Activated CD4-positive, alpha-beta T cell treated with anti-CD3 and anti-CD28 coated beads for 48 hours (primary cell): ENCODE data around the gene WWOX.

Experiments used
- DNase-seq: peaks from one replicate; pipeline ENCODE4 v3.0.0-alpha.2; 2020

The WWOX gene

DNA sequence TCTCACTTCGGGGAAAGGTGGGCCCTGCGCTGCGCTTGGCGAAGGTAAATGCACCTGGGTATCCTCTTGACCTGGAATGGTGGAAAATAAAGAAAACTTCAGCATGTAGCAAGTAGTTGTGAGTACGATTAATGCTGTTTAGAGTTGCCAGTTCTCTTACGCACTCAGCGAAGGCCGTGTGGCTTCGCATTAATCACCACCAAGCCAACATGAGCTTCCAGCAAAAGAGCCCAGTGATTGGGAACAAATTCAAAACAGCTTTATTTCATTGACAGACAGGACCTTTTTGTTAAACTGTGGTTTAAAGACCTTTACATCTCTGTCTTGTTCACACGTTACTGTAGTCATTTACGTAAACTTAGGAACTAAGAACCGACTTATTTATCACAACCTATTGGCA lies 969.7 kb downstream of the WWOX start:
- DNase-seq: no peak

GRCh38 chr16:79069633-79070032 lies 970.2 kb downstream of the WWOX start:
- DNase-seq: no peak

GRCh38 chr16:79071424-79071823 lies 972.0 kb downstream of the WWOX start:
- no peak for DNase-seq

GRCh38 chr16:79072517-79072916 lies 973.1 kb downstream of the WWOX start:
- no peak for DNase-seq

GRCh38 chr16:79073566-79073965 lies 974.1 kb downstream of the WWOX start:
- no peak for DNase-seq

DNA sequence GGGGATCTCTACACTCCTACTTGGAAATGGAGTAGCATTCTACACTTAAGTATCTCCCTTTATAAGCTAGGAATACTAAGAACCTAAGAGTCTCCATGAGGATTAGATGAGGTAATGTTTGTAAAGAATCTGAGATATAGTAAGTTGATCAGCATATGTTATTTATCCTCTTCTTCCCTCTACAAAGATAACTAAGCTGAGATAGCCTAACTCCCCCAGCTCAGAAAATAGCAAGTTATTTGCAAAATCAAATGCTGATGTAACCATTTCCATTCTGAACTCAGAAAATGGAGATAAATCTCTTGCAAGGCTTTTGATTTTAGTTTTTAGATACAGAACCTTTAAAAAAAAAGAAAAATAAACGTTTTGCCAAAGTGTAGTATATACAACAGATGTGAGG lies 975.1 kb downstream of the WWOX start:
- no peak for DNase-seq

DNA sequence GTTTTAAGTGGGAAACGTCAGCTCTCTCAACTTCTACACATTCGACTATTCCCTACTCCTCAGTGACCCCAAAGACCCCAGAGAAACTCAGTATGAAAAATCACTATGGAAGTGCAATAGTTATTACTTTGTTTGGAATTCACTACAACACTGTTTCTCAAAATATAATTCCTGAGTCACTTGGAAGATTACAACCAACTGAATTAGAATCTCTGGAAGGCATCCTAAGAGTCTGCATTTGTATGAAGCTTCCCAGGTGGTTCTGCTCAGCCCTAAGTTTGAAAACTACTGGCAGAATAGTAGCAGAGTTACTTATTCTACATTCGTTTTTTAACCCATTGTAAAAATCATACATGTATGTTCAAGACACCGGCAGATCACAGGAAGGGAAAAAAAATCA lies 975.5 kb downstream of the WWOX start:
- DNase-seq: no peak

- DNase-seq: peak; percentile 67
Observed at GRCh38 chr16:79076047-79076767, 976.8 kb downstream of the WWOX start.

DNA sequence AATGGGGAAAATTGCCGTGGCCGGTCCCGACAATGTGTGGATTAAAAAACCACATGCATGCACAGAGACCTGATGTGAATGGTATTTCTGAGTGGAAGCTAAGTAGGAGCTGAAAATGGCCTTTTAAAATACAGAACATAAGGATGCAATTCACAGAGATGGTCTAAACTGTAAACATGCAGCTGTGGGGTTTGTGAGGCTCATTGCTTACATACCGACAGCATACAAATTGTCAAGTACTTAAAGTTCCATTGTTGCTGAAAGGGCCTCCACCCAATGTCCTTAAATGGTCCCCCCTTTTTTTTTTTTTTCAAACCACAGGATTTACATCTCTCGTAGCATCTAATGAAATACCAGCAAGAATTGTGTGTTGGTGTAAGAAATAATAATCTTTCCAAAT lies 977.9 kb downstream of the WWOX start:
- no peak for DNase-seq

DNA sequence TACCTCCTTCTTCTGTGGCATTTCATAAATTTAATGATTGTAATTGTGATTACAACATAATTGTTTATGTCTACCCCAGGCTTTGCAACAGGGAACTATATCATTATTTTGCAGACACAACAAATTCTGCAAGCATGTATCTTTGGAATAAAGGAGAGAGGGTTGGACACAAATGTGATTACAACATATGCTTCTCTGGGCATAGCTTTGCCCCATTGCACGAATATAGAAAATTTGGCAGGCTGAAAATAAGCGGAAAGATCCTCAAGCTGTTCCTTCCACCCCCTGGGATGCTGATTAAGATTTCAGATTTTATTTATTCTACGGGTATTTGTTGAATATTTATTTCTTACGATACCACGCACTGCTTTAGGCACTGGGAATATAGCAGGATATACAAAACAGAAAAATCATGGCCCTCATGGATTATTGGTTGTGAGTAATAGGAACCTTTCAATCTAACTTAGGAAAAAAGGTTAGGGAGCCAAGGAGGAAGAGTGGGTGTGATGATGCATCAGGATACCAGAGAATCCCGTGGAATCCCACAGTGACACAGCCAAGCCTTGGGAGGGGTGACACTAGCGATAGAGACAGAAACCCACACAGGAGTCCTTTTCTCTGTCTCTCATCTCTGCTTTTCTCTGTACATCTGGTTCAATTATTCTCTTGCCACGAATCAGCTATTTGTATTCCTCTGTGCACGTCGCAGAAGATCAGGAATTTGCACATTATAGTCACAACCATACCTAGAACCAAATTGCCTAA lies 980.4 kb downstream of the WWOX start:
- DNase-seq: no peak

DNA sequence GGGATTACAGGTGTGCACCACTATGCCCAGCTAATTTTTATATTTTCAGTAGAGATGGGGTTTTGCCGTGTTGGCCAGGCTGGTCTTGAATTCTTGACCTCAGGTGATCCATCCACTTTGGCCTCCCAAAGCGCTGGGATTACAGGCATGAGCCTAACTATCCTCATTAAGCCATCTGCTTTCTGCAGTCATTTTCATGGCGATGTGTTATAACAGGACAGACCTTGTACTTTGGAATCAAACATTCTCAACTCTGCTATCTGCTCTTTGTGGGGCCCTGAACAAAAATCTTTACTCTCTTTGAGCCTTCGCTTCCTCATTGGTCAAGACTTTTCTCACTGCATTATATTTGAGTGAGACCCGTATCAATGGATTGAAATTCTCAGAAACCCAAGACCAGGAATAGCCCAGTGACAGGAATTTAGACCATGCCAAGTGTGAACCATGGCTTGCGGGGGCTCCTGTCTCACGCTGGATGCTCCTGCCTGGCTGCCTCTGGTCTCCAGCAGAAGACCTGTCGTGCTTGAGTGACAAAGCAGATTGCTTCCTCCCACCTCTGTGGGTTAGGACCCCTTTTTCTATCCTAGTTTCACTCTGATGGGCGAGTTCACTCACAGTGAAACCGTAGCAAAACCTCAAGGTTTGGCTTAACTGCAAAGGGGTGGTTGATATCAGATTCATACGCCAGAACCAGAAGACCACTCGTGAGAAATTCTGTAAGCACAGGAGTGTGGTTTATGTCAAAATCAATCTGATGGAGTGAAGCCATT lies 982.0 kb downstream of the WWOX start:
- peak; percentile 46 for DNase-seq

GRCh38 chr16:79082970-79083369 lies 983.5 kb downstream of the WWOX start:
- peak; percentile 35 for DNase-seq

- DNase-seq: no peak
Observed at GRCh38 chr16:79083508-79084299, 984.2 kb downstream of the WWOX start.

DNA sequence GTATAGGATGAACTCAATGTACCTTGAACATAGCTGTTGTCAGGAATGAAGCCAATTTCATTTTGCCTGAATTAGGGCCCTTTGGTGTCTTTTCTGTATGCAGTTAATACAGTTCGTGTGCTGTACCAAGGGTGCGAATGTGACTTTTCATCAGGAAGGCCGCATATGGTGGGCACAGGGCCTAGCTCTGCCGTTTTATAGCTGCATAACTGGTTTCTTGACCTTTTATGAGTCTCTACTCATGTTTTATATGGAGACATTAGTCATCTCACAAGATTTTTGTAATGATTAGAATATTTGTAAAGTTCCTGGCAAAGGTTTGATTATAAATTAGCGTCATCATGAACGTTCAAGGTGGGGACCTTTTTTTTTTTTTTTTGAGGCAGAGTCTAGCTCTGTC lies 989.5 kb downstream of the WWOX start:
- no peak for DNase-seq

GRCh38 chr16:79089735-79090284 lies 990.4 kb downstream of the WWOX start:
- peak; percentile 77 for DNase-seq

DNA sequence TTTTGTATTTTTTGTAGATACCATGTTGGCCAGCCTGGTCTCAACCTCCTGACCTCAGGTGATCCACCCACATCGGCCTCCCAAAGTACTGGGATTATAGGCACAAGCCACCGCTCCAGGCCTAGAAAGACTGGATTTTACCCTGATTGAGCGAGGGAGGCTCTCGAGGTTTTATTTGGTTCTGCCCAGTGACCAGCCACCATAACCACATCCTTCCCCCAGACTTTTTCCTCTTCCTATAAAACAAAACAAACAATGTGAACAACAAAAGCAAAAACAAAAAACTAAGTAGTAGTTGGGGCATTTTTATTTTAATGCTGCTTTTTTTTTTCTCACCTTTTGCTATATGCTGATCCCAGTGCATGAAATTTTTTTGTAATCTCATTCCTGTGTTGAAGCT lies 991.5 kb downstream of the WWOX start:
- DNase-seq: no peak

DNA sequence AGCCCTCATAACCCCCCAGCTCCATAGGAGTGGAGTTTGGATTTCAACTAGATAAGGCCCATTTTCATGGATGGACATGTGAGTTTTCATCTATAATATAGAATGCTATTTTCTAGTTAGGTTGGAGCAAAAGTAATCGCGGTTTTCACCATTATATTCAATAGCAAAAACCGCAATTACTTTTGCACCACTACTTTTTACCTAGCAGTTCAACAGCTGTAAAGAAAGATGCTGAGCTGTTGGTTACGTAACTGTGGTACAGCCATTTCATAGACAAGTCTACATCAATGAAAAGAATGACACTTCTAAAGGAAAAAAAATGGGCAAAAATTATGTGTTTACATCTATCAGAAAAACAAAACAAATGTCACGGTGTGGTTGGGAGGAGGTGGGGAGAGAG lies 993.4 kb downstream of the WWOX start:
- DNase-seq: no peak

- peak; percentile 57 for DNase-seq
Observed at GRCh38 chr16:79093554-79093967, 994.1 kb downstream of the WWOX start.

DNA sequence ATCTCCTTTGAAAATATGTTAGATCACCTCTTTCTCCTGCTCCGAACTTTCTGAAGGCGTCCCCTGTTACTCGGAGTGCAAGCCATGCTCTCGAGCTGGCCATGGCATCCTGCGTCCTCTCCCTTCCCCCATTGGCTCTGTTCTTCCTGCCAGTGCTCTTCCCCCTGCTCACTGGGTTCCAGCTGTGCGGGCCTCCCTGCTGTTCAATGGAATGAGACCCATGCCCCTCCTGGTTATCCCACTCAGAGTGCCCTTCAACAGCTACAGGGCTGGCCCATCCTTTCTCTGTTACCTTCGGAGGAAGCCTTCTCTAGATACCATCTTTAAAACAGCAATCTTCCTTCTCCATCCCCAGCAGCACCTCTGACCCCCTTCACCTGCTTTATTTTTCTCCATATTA lies 996.8 kb downstream of the WWOX start:
- DNase-seq: no peak

- DNase-seq: no peak
Observed at GRCh38 chr16:79097166-79097565, 997.7 kb downstream of the WWOX start.

DNA sequence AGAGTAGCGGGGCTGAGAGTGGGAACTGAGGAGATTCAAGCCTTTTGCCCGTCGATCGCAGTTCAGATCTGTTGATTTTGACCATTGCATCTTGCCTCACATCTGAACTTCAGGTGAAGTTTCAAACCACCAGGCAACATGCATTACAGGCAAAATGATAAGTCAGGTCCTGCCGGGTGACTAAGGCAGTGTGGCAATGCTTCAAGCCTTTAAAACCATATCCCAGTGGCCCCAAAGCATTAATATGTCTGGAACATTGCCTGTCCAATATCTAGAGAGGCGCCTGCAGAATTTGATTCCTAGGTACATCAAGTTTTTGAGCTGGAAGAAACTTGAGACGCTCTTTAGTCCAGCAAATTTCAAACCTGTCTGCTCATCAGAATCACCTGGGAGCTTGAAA lies 998.3 kb downstream of the WWOX start:
- DNase-seq: no peak

GRCh38 chr16:79098907-79099306 lies 999.5 kb downstream of the WWOX start:
- DNase-seq: no peak

GRCh38 chr16:79099716-79100115 lies 1000.3 kb downstream of the WWOX start:
- no peak for DNase-seq
